Measurements from ENCODE around the gene AGPAT4.
"Not testable (repeated sequence)": the region's sequence is repeated elsewhere in the genome, so short reads cannot be mapped to it uniquely, and the experiment has no call there.

Gene AGPAT4, protein sequence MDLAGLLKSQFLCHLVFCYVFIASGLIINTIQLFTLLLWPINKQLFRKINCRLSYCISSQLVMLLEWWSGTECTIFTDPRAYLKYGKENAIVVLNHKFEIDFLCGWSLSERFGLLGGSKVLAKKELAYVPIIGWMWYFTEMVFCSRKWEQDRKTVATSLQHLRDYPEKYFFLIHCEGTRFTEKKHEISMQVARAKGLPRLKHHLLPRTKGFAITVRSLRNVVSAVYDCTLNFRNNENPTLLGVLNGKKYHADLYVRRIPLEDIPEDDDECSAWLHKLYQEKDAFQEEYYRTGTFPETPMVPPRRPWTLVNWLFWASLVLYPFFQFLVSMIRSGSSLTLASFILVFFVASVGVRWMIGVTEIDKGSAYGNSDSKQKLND

DNA sequence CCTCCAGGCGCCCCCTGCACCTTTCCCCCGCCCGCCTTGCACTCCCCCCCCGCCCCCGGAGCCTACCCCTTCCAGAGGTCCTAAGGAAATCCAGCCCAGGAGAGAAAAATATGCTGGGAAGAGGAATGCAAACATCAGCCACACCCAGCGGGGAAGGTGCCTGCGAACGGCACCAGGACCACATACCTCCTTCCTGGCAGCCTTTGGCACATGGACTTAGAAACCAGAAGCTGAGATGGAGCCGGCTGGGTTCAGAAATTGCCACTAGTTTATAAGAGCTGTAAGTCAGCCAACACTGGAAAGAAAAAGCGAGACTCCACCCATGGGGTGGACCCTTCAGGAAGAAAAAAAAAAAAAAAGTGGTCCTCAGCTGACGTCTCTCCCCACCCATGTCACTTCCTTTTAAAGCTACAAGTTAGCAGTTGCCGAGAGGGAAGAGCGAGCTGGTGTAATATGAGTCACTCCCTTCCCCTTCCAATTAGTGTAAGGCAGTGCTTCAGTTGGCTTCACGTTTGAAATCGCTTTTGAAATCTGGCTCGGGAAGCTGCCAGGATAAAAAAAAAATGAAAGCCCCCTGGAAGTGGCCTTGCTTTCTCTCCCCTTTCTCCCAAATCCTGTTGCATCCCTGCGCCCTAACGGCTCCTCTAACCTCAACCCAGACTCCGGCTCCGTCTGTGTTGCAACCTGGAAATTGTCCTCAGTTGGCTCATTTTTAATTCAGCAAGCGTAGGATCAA is at the start of gene AGPAT4:
Gene AGPAT4 (minus strand): TSS at position 310 of the 736 bp plus-strand sequence. CDS start 41,848 bp downstream, outside the sequence.
- peak; percentile 23 for DNase-seq (ENCODE audit: low read depth, low spot score)

DNA sequence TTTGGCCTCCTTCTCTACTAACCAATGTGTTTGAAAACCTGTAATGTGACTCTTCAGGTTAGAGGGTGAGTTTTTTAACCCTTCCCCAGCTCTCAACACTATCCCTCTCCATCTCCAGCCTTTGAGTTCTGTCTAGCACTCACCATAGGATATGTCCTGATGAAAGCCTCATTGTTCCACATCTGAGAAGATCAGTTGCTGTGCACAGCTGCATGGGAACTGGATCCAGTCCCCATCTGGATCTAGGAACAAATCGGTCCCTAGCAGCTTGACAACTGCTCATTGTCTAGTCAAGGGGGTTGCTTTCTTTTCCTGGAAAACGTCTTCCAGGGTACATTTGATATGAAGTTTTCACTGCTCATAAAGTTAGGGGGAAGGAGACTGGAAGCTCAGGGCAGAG is 45.4 kb upstream of the AGPAT4 start:
- no peak for DNase-seq (ENCODE audit: low read depth, low spot score)

- no peak for DNase-seq (ENCODE audit: low read depth, low spot score)
Measured at GRCh38 chr6:161318456-161318855, 44.6 kb upstream of the AGPAT4 start.

GRCh38 chr6:161316531-161316930 is 42.7 kb upstream of the AGPAT4 start:
- no peak for DNase-seq (ENCODE audit: low read depth, low spot score)

DNA sequence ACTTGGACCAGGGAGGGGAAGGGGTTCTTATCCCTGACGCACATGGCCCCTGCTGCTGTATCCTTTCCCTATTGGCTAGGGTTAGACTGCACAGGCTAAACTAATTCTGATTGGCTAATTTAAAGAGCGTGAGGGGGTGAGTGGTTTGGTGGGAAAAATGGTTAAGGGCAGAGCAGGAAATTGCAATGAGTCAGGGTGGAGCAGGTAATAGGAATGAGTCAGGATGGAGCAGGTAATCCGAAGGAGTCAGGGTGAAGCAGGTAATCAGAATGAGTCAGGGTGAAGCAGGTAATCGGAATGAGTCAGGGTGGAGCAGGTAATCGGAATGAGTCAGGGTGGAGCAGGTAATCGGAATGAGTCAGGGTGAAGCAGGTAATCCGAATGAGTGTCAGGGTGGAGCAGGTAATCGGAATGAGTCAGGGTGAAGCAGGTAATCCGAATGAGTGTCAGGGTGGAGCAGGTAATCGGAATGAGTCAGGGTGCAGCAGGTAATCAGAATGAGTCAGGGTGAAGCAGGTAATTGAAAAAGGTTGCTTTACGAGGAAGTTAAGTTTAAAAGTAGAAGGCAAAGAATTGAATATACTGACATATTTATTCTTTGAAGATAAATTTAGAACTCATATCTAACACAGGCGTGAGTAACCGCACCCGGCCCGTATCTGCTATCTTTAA is 41.5 kb upstream of the AGPAT4 start:
- not testable (repeated sequence) for DNase-seq (ENCODE audit: low read depth, low spot score)

DNA sequence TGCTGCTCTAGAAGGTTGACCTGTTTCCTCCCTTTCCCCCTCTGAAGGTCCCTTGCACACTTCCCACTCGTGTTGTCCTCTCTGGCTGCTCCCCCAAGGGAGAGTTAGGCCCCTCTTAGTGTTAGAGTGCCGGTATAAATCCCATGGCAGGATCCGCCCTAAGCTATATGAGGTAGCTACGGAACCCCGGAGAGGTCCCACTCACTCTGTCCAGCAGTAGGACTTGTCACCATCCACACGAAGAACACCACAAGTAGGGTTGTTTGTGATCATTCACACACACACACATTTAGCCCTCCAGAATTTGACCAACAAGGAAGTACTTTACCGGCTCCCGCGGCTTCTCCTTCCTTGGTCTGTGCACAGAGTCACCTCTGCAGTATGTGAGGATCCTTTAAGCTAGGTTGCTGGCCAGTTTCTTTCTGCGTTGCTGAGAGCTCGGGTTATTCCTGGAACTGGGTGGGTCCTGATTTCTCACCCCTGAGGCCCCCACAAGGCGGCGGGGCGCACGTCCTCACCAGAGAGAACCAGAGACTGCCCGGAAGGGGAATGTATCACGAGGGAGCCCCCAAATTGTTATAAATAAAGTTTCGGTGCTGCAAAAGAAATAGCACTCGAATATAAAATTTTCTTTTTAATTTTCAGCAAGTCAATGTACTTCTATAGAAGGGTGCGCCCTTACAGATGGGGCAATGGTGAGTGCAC is 40.8 kb upstream of the AGPAT4 start:
- not testable (repeated sequence) for DNase-seq (ENCODE audit: low read depth, low spot score)

- no peak for DNase-seq (ENCODE audit: low read depth, low spot score)
Measured at GRCh38 chr6:161313940-161314509, 40.2 kb upstream of the AGPAT4 start.

DNA sequence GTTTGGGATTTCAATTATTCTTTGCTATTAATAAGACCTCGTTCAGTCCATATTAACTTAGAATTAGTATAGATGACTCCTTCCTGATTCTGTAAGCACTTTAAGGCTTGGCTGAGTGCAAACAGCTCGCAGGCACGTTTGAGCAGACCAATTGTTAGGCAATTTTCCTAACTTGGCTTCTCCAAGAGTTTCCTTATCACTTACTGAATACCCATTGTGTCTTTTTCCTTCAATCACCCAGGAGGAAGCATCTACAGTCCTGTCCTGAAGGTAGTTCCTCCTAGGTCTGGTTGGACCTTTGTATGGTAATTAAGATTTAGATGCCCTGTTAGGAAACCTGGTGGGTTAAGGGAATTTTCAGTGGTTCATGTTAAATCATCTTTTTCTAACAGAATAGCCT is 39.6 kb upstream of the AGPAT4 start:
- not testable (repeated sequence) for DNase-seq (ENCODE audit: low read depth, low spot score)

GRCh38 chr6:161309774-161310173 is 35.9 kb upstream of the AGPAT4 start:
- DNase-seq (ENCODE audit: low read depth, low spot score) = not testable (repeated sequence)

DNA sequence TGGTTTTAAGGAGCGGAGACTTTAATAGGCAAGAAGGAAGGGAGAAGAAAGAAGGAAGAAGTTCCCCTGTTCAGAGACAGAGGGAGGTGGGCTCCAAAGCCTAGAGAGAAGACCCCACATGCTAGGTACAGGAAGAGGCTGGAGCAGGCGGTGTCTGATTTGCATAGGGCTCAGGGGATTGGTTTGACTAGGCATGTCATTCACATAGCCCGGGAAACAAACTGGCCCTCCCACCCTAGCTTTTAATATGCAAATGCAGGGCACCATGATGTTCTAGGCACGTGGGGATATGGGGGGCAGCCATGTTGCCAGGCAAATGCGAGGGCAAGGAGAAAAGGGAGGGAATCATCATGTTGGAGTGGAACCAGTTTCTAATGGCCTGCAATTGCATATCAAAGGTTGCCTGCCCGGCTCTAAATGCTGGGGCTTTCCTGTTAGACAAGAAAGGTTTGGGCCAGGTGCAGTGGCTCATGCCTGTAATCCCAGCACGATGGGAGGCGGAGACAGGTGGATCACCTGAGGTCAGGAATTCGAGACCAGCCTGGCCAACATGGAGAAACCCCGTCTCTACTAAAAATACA is 34.3 kb upstream of the AGPAT4 start:
- DNase-seq (ENCODE audit: low read depth, low spot score) = no peak

DNA sequence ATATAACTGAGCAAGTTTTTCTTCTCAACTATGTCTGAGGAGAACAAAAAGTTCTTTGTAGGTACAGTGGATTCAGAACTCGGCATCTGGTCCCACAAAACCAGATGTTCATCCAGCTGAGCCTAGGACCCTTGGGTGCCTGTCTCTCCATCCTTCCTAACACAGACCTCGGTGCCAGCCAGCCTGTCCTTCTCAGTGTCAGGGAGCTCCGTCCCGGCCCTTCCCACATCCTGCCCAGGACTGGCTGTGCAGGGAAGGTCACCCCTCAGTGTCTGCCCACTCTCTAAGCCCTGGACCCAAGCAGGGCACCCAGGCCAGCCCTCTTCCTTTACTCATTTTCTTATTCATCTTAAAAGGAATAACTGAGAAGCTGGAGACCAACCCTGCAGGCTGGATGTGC is 32.0 kb upstream of the AGPAT4 start:
- DNase-seq (ENCODE audit: low read depth, low spot score) = no peak

DNA sequence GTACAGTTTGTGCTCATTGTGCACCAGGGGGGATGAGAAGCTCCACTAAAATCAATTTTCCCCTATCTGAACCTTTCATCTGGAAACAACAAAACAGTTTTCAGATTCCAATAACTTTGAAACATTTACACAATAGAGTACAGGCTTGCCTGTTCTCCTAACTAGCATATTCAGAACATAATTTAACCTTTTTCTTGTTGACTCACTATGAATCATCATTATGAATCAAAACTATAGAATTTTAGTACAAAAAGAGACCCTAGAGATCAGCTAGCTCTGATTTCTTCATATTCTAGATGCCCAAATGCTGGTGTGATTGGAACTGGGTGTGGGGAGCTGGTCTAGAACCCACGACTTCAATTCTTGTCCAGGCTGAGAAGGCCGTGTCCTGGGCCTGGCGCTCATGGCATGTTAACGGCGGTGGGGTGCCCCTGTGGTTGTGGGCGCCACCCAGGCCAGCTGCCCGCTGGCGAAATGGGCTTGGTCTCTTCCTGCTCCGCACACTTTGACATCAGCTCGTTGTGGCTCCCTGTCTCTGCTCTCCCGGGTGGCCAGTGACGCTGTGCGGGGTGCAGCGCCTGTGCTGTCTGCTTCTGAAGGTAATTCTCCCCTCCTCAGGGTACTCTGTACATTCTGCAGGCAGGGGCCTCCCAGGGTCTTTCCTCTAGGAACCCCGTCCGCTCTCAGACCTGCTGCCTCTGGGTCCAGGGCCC is 29.9 kb upstream of the AGPAT4 start:
- DNase-seq (ENCODE audit: low read depth, low spot score) = no peak

DNA sequence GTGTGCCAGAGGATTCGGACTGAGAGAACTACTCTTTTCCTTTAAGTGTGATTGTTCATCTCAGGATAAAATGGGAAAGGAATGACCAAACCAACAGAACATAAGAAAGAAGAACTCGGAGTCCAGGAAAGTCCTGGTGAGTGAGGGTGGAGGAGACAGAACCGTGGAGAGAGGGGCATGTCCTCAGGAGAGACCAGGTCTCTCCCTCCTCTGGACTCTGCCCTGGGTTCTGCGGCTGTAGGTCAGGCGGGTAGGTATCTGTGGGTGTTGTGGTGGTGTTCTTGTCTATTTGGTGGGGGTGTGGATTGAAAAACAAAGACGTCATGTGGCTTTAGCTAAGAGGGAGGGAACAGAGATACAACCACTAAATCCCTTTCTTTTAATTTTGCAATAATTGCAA is 29.1 kb upstream of the AGPAT4 start:
- no peak for DNase-seq (ENCODE audit: low read depth, low spot score)

- DNase-seq (ENCODE audit: low read depth, low spot score) = no peak
Measured at GRCh38 chr6:161301338-161301737, 27.5 kb upstream of the AGPAT4 start.

- no peak for DNase-seq (ENCODE audit: low read depth, low spot score)
Measured at GRCh38 chr6:161300823-161301222, 27.0 kb upstream of the AGPAT4 start.

GRCh38 chr6:161299726-161300125 is 25.9 kb upstream of the AGPAT4 start:
- DNase-seq (ENCODE audit: low read depth, low spot score) = no peak

DNA sequence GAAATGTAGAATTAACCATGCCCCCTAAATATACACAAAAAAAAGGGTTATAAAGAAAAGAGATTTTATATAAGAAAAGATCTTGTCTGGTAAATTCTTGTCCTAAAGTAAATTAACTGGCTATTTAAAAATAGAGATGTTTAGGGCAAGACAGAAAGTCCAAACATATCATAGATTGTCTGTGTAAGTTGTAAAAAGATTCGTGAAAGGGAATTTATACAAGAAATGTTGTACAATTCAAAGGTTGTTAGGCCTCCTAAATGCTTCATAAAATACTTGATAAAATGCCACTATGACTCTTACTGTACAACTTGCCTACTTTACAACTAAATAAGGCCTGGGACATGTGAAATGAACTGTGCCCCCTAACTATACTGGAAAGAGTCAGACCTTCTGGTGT is 21.9 kb upstream of the AGPAT4 start:
- no peak for DNase-seq (ENCODE audit: low read depth, low spot score)

GRCh38 chr6:161292650-161293281 is 18.9 kb upstream of the AGPAT4 start:
- DNase-seq (ENCODE audit: low read depth, low spot score) = no peak

- DNase-seq (ENCODE audit: low read depth, low spot score) = no peak
Measured at GRCh38 chr6:161292145-161292544, 18.3 kb upstream of the AGPAT4 start.

DNA sequence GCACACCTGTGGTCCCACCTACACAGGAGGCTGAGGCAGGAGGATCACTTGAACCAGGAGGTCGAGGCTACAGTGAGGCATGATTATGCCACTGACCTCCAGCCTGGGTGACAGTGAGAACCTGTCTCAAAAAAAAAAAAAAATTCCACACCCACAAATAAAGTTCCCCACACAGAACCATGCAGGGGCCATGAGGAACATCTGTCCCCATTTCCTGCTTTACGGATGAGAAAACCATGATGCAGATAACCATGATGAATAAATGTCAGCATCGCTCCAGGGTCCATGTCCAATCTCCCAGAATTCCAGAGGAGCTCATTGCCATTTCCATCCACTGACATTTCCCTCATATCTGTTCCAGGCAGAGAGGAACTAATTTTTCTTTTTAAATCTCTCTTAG is 16.9 kb upstream of the AGPAT4 start:
- DNase-seq (ENCODE audit: low read depth, low spot score) = no peak
